Choroid plexus epithelial cell (primary cell): ENCODE results near the gene CIAPIN1.
A peak's percentile ranks its signal among the peaks of the same experiment; 100 is the strongest.

ENCODE experiments used
- DNase-seq: peaks from one replicate; pipeline ENCODE4 v3.0.0-alpha.2; 2010; ENCODE audit warnings: low read depth
- H3K4me3 ChIP-seq: 2 replicates; pipeline ENCODE4 v1.5.1; 2011; ENCODE audit warnings: low read depth, mild to moderate bottlenecking, control low read depth, low read length, moderate library complexity
- TF ChIP-seq, protein P1 (sequence below): conservative IDR thresholded peaks from 2 replicates; pipeline ENCODE4 v1.5.1; 2011; ENCODE audit warnings: low read depth, mild to moderate bottlenecking, control low read depth, inconsistent platforms, low read length, moderate library complexity

The CIAPIN1 gene

GRCh38 chr16:57381791-57382534 is 65.2 kb downstream of the CIAPIN1 start:
- TF ChIP-seq, protein P1, sequence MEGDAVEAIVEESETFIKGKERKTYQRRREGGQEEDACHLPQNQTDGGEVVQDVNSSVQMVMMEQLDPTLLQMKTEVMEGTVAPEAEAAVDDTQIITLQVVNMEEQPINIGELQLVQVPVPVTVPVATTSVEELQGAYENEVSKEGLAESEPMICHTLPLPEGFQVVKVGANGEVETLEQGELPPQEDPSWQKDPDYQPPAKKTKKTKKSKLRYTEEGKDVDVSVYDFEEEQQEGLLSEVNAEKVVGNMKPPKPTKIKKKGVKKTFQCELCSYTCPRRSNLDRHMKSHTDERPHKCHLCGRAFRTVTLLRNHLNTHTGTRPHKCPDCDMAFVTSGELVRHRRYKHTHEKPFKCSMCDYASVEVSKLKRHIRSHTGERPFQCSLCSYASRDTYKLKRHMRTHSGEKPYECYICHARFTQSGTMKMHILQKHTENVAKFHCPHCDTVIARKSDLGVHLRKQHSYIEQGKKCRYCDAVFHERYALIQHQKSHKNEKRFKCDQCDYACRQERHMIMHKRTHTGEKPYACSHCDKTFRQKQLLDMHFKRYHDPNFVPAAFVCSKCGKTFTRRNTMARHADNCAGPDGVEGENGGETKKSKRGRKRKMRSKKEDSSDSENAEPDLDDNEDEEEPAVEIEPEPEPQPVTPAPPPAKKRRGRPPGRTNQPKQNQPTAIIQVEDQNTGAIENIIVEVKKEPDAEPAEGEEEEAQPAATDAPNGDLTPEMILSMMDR = no peak
- DNase-seq = no peak
- no peak overlapping the region for H3K4me3 ChIP-seq

- peak; percentile 51 for DNase-seq
- TF ChIP-seq, protein P1 = no peak
- no peak overlapping the region for H3K4me3 ChIP-seq
These were observed 66.3 kb downstream of the CIAPIN1 start for GRCh38 chr16:57380671-57381462.

DNA sequence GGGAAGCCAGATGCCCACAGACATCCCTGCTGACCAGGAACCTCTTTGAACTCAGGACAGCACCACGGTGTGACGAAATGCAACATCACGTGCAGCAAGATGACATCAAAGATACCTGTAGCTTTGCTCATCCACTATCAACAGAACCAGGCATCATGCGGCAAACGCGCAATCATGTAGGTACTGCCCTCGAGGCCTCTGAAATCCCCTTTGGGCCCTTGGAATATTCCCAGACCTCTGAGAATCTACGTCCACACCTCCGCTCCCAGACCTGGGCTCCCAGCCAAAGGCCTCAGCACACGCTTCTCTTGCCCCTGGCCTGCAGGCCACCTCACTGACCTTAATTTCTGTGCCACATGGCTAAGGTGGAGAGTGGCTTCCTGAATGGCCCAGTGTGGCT is 67.6 kb downstream of the CIAPIN1 start:
- DNase-seq = no peak
- no peak overlapping the region for H3K4me3 ChIP-seq
- TF ChIP-seq, protein P1 = no peak
